ENCODE measurements around the gene GSTP1. TPM values are rescaled to one million over a fixed set of nuclear protein-coding genes. Genes with fewer than 3 reads are reported as not detected.
A peak's percentile ranks its signal among the peaks of the same experiment; 100 is the strongest.

The GSTP1 gene
- total and polyA plus RNA-seq, 9 of the 15 experiments (the other 6 are each of a cell fraction or from before 2014, with no cell fraction given) = 592 to 2,150 (median 1,204) TPM

DNA sequence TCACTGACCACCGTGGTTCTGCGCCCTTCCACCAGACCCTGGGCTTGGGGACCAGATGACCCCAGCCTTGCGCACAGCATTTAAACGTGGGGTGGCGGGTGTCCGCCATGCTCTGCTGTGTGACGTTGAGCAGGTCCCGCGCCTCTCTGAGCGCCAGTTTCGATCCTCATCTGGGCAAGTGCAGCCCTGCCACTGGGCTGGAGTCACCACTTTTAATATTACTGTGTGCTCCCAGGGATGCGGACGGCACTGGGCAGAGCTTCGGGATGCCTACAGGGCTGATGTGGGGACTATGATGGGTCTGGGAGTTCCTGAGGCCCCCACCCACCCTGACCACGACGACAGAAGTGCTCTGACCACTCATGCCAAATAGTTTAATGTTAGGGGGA is 47.3 kb downstream of the GSTP1 start (continued):
- 0 out of 2 replicates have a peak, but pooled peaks have one; percentile 21 for TF ChIP-seq TOE1 (IDR thresholded peaks at IDR 0.05; ENCODE audit: borderline replicate concordance)
- no peak for TF ChIP-seq TOE1 (CRISPR knock-in tag; IDR thresholded peaks at IDR 0.05; ENCODE audit: borderline replicate concordance, low read depth)
- TF ChIP-seq POLR2A (conservative IDR thresholded peaks at IDR 0.05) = 0 out of 2 replicates have a peak, but pooled peaks have one; percentile 20

- DNase-seq (ENCODE audit: extremely low read depth in 1 of 4, low spot score in 3 of 4) = no peak
- Histone ChIP-seq H3K4me3 (no peak overlapping the region), H3K79me2 (ENCODE audit: control insufficient read depth, insufficient read depth, low read length) (no peaks in the 10 kb centered on the region), H2AFZ (ENCODE audit: low read depth, low read length) (no peak overlapping the region), H3K4me1 (replicated peaks in 1 of 2; ENCODE audit: control insufficient read depth in 2 of 2, insufficient read depth in 2 of 2, low read length in 2 of 2) (peaks cover 10 to 72% of the 10 kb centered on the region in 2 experiments), H3K4me2 (ENCODE audit: insufficient read depth, low read length) (peak overlapping the region; percentile 93; the same call in 1 of the 2 replicates), H3K27me3 (ENCODE audit: control insufficient read depth in 2 of 2, insufficient read depth in 2 of 2, low read length in 2 of 2) (no peaks in the 10 kb centered on the region), H3K36me3 (ENCODE audit: control insufficient read depth, insufficient read depth, low read length) (peaks cover 15% of the 10 kb centered on the region; the same call in 1 of the 3 replicates), H3K27ac (ENCODE audit: extremely low read depth, low read depth, low read length) (no peak overlapping the region), H3K9me1 (ENCODE audit: control insufficient read depth, insufficient read depth, low read length) (no peaks in the 10 kb centered on the region), H4K20me1 (replicated peaks; ENCODE audit: control insufficient read depth, insufficient read depth, low read length) (no peaks in the 10 kb centered on the region), H3K9me3 (replicated peaks; ENCODE audit: control insufficient read depth, insufficient read depth, low read depth, low read length) (no peaks in the 10 kb centered on the region), H3K9ac (ENCODE audit: insufficient read depth in 1 of 2, low read depth in 2 of 2, low read length in 2 of 2) (peak overlapping the region; percentile 63 to 93; a peak in 3 of 4 replicates)
- ATAC-seq = no peak
- POLR2A ChIA-PET = interaction anchor here (0.6 to 1.1 kb wide), 4 partner anchors 21 to 45 kb away, joined by 3 to 4 read pairs (median 3); no protein-coding TSS in a partner anchor
- no TSS peak for BruUV-seq (replicated peaks)
- FAIRE-seq = no peak
- CTCF ChIA-PET (ENCODE audit: low intra/inter-chr PET ratio) = no interaction called here
- intact Hi-C loops (cut with micrococcal nuclease) (loop anchor here (5.0 kb wide), 1 partner anchor 66 kb away; no protein-coding TSS in a partner anchor), in situ Hi-C loops (cut with MboI) (no loop called here)
- 65% methylated on average over 7 of the region's 7 CpGs for WGBS (ENCODE audit: insufficient coverage, low coverage, missing lambda C conversion rate)
- TF ChIP-seq LEF1 (IDR thresholded peaks at IDR 0.05) (no peak), NKRF (IDR thresholded peaks at IDR 0.05; ENCODE audit: borderline replicate concordance) (no peak), SMARCA5 (IDR thresholded peaks at IDR 0.05) (no peak), CEBPZ (IDR thresholded peaks at IDR 0.05; ENCODE audit: borderline replicate concordance, low read depth, low read length) (no peak), ZEB2 (IDR thresholded peaks at IDR 0.05) (no peak), NFXL1 (CRISPR knock-in tag; IDR thresholded peaks at IDR 0.05) (no peak), POLR2B (IDR thresholded peaks at IDR 0.05; ENCODE audit: low read depth, partially characterized antibody) (no peak), CXXC5 (CRISPR knock-in tag; IDR thresholded peaks at IDR 0.05) (no peak), CEBPG (CRISPR knock-in tag; IDR thresholded peaks at IDR 0.05) (no peak), CEBPG (tag; conservative IDR thresholded peaks at IDR 0.05 in 1 of 2, IDR thresholded peaks at IDR 0.05 in 1 of 2) (no peak), E2F3 (CRISPR knock-in tag; IDR thresholded peaks at IDR 0.05) (no peak), ZNF76 (CRISPR knock-in tag; IDR thresholded peaks at IDR 0.05; ENCODE audit: borderline replicate concordance) (no peak)
- TF ChIP-seq, protein P1, sequence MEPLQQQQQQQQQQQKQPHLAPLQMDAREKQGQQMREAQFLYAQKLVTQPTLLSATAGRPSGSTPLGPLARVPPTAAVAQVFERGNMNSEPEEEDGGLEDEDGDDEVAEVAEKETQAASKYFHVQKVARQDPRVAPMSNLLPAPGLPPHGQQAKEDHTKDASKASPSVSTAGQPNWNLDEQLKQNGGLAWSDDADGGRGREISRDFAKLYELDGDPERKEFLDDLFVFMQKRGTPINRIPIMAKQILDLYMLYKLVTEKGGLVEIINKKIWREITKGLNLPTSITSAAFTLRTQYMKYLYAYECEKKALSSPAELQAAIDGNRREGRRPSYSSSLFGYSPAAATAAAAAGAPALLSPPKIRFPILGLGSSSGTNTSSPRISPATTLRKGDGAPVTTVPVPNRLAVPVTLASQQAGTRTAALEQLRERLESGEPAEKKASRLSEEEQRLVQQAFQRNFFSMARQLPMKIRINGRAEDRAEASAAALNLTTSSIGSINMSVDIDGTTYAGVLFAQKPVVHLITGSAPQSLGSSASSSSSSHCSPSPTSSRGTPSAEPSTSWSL (CRISPR knock-in tag; IDR thresholded peaks at IDR 0.05; ENCODE audit: borderline replicate concordance) = no peak
These were observed 47.8 kb downstream of the GSTP1 start for GRCh38 chr11:67631411-67631810.
